SK-N-SH (cell line): Measurements from ENCODE around the gene RAB5IF. TPM values are rescaled to one million over a fixed set of nuclear protein-coding genes. Genes with fewer than 3 reads are reported as not detected.

ENCODE experiments used
- CTCF ChIA-PET: fragments of 300-600, 350-600 bp; formaldehyde crosslinking; extraction: SDS; loops from one replicate; lab custom pipeline; 2021; lab: Yijun Ruan, JAX
- POLR2A ChIA-PET: fragments of 350-600 bp; sonication (Branson Sonifier 250); formaldehyde crosslinking; extraction: SDS; loops from one replicate; lab custom pipeline; 2020; ENCODE audit warnings: antibody characterized with exemption, inconsistent platforms; lab: Yijun Ruan, JAX
- DNase-seq: peaks from one replicate; pipeline ENCODE4 v3.0.0; 2012
- H2AFZ ChIP-seq: fragments of 200-600 bp; sonication (generic); 2 replicates; pipeline ENCODE4 v1.8.1; 2016; ENCODE audit warnings: antibody characterized with exemption, mild to moderate bottlenecking, low read depth
- H3F3A ChIP-seq: fragments of 200-600 bp; sonication (generic); replicated peaks from 2 replicates; pipeline ENCODE3; 2016; ENCODE audit warnings: antibody characterized with exemption, mild to moderate bottlenecking; ENCODE audit not compliant: insufficient read depth
- H3K27ac ChIP-seq, 2 experiments: fragments of 200-500 bp in 1 of 2; fragments of 200-600 bp in 1 of 2; sonication (Bioruptor generic) in 1 of 2; sonication (generic), shearing (Covaris generic) in 1 of 2; 2 replicates each; pipeline versions ENCODE4 v1.5.1 to v1.6.1; 2014 to 2016; ENCODE audit warnings: low read depth in 2 of 2, inconsistent platforms in 1 of 2, low read length in 1 of 2, mild to moderate bottlenecking in 1 of 2, mixed read lengths in 1 of 2
- H3K27me3 ChIP-seq: fragments of 200-600 bp; sonication (generic), shearing (Covaris generic); 2 replicates; pipeline ENCODE4 v1.6.1; 2016; ENCODE audit warnings: mixed run types; ENCODE audit not compliant: insufficient read depth
- H3K36me3 ChIP-seq, 2 experiments: fragments of 200-500 bp in 1 of 2; fragments of 200-600 bp in 1 of 2; sonication (Bioruptor generic) in 1 of 2; sonication (generic) in 1 of 2; replicated peaks in 1 of 2; 2 replicates each; pipeline versions ENCODE3 to v1.5.1; 2014 to 2016; ENCODE audit warnings: low read length in 1 of 2, mild to moderate bottlenecking in 1 of 2; ENCODE audit not compliant: insufficient read depth in 2 of 2, control insufficient read depth in 1 of 2
- H3K4me1 ChIP-seq, 2 experiments: fragments of 200-500 bp in 1 of 2; fragments of 200-600 bp in 1 of 2; sonication (Bioruptor generic) in 1 of 2; sonication (generic), shearing (Covaris generic) in 1 of 2; 2 replicates each; pipeline versions ENCODE4 v1.5.1 to v1.6.1; 2014 to 2016; ENCODE audit warnings: low read depth in 1 of 2, low read length in 1 of 2, mixed run types in 1 of 2; ENCODE audit not compliant: insufficient read depth in 2 of 2, control insufficient read depth in 1 of 2
- H3K4me2 ChIP-seq: fragments of 200-600 bp; sonication (generic), shearing (Covaris generic); 2 replicates; pipeline ENCODE4 v1.6.1; 2017; ENCODE audit warnings: mixed run types
- H3K4me3 ChIP-seq, 2 experiments: fragments of 200-500 bp in 1 of 2; fragments of 200-600 bp in 1 of 2; sonication (Bioruptor generic) in 1 of 2; sonication (generic), shearing (Covaris generic) in 1 of 2; 2 replicates each; pipeline versions ENCODE4 v1.5.1 to v1.8.1; 2014 to 2016; ENCODE audit warnings: low read depth in 2 of 2, inconsistent platforms in 1 of 2, low read length in 1 of 2, mild to moderate bottlenecking in 1 of 2, mixed read lengths in 1 of 2, moderate library complexity in 1 of 2
- H3K79me2 ChIP-seq: fragments of 200-600 bp; sonication (generic); 2 replicates; pipeline ENCODE4 v1.8.1; 2017; ENCODE audit warnings: mild to moderate bottlenecking; ENCODE audit not compliant: insufficient read depth
- H3K9ac ChIP-seq: fragments of 200-600 bp; sonication (generic); 2 replicates; pipeline ENCODE4 v1.6.1; 2017; ENCODE audit warnings: mixed run types
- H3K9me2 ChIP-seq: fragments of 200-600 bp; sonication (generic); 2 replicates; pipeline ENCODE4 v1.6.1; 2017; ENCODE audit warnings: mixed run types
- H3K9me3 ChIP-seq: fragments of 200-600 bp; sonication (generic); 2 replicates; pipeline ENCODE4 v1.6.1; 2017; ENCODE audit warnings: mixed run types, mild to moderate bottlenecking, moderate library complexity
- H4K20me1 ChIP-seq: fragments of 200-600 bp; sonication (generic); 2 replicates; pipeline ENCODE4 v1.6.1; 2017; ENCODE audit warnings: mild to moderate bottlenecking, mixed run types; ENCODE audit not compliant: insufficient read depth
- GATA2 ChIP-seq: sonication (generic); formaldehyde crosslinking; IDR thresholded peaks from 2 replicates; pipeline ENCODE4 v1.5.0; 2020; ENCODE audit warnings: mild to moderate bottlenecking, missing genetic modification reagents
- IRF3 ChIP-seq: fragments of 150-350 bp; IDR thresholded peaks from 2 replicates; pipeline ENCODE4 v1.6.1; 2016; ENCODE audit warnings: mild to moderate bottlenecking, low read depth, low read length
- MAX ChIP-seq: IDR thresholded peaks from 2 replicates; pipeline ENCODE4 v1.4.0; 2012; ENCODE audit warnings: low read depth
- MXI1 ChIP-seq: IDR thresholded peaks from 2 replicates; pipeline ENCODE4 v1.6.1; 2012; ENCODE audit warnings: mild to moderate bottlenecking, low read depth, low read length, improper control_type of control experiment
- REST ChIP-seq: IDR thresholded peaks from 2 replicates; pipeline ENCODE4 v1.6.1; 2012; ENCODE audit warnings: mild to moderate bottlenecking, low read depth, low read length, moderate library complexity
- TCF12 ChIP-seq: IDR thresholded peaks from 2 replicates; pipeline ENCODE4 v1.4.0; 2012
- USF2 ChIP-seq: fragments of 150-350 bp; IDR thresholded peaks from 2 replicates; pipeline ENCODE4 v1.6.1; 2017; ENCODE audit warnings: antibody characterized with exemption, low read length, low read depth, borderline replicate concordance
- ZBTB33 ChIP-seq: IDR thresholded peaks from 2 replicates; pipeline ENCODE4 v1.4.0; 2012; ENCODE audit warnings: low read depth, borderline replicate concordance
- WGBS: methylation state at CpG from one replicate; pipeline ENCODE4 v1.1.6; 2017; ENCODE audit warnings: low lambda C conversion rate; 5-methylcytosine and 5-hydroxymethylcytosine counted together
- polyA plus RNA-seq, 3 experiments: library from polyadenylated mRNA; depleted of rRNA; stranded (reverse); fragments of >200 nt; gene quantifications; 2 replicates each; pipeline ENCODE4 v1.2.3, GENCODE V29; 2012

The RAB5IF gene
- polyA plus RNA-seq, 1 of the 3 experiments (the other 2 are of a cell fraction): 91.1 TPM

- WGBS: 1% methylated on average over 50 of the region's 69 CpGs
- Histone ChIP-seq H3K4me1 (peaks cover 14 to 20% of the 10 kb centered on the region in 2 experiments; a peak in 3 of 4 replicates), H3K9ac (peak overlapping the region; percentile 84; the same call in 1 of the 2 replicates), H3K36me3 (peaks cover 0 to 3% of the 10 kb centered on the region in 2 experiments), H3K79me2 (peaks cover 48% of the 10 kb centered on the region), H3K27ac (peak overlapping the region; percentile 44 to 78), H3F3A (peaks cover 33% of the 10 kb centered on the region), H3K9me2 (no peaks in the 10 kb centered on the region), H3K4me3 (peak overlapping the region; percentile 65 to 77), H3K27me3 (no peaks in the 10 kb centered on the region), H4K20me1 (peaks cover 5% of the 10 kb centered on the region; the same call in 1 of the 2 replicates), H3K9me3 (no peaks in the 10 kb centered on the region), H3K4me2 (peak overlapping the region; percentile 99), H2AFZ (peak overlapping the region; percentile 88)
- ChIA-PET CTCF (interaction anchor here (1.1 to 3.6 kb wide), 4 partner anchors 13 to 200 kb away, joined by 3 to 20 read pairs (median 8); partner anchors contain the start of genes DSN1 and RAB5IF), POLR2A (interaction anchor here (1.1 kb wide), 1 partner anchor 31 kb away, joined by 6 read pairs; the partner anchor contains the start of gene RAB5IF)
- TF ChIP-seq MXI1 (peak; percentile 33; the same call in 1 of the 2 replicates), GATA2 (no peak), ZBTB33 (no peak), MAX (peak; percentile 93), IRF3 (no peak), TCF12 (no peak), USF2 (no peak), REST (no peak)
- peak; percentile 84 for DNase-seq
These were observed 31.0 kb upstream of the RAB5IF start for GRCh38 chr20:36574366-36575135.
